SK-N-SH treated with all-trans-retinoic acid at 6 μM for 48 hours (cell line): ENCODE data around the gene HSPA12A.

Experiments
- CREB5 ChIP-seq: fragments of 250-450 bp; sonication (Bioruptor Pico); IDR thresholded peaks from 2 replicates; pipeline ENCODE4 v1.5.1; 2020; ENCODE audit warnings: low read depth, mild to moderate bottlenecking, moderate library complexity
- ZFP30 ChIP-seq: fragments of 450-650 bp; formaldehyde crosslinking; IDR thresholded peaks from 2 replicates; pipeline ENCODE4 v1.5.0; 2022; ENCODE audit warnings: mild to moderate bottlenecking, moderate library complexity

GRCh38 chr10:116626815-116627214, 115.6 kb downstream of the HSPA12A start:
- TF ChIP-seq ZFP30 (CRISPR knock-in tag), result no peak
- TF ChIP-seq CREB5 (CRISPR knock-in tag), result no peak
